ENCODE results near the gene SKA2. TPM values are rescaled to one million over a fixed set of nuclear protein-coding genes. Genes with fewer than 3 reads are reported as not detected.

Gene SKA2
- total and polyA plus RNA-seq, 9 of the 15 experiments (the other 6 are each of a cell fraction or from before 2014, with no cell fraction given) = 58.1 to 183 (median 133) TPM

- TF ChIP-seq ZBTB12 (CRISPR knock-in tag; IDR thresholded peaks at IDR 0.05) (no peak), FOS (IDR thresholded peaks at IDR 0.05; ENCODE audit: extremely low read depth, insufficient read length) (peak; percentile 98), TAF1 (IDR thresholded peaks at IDR 0.05; ENCODE audit: control insufficient read depth, extremely low read depth, insufficient read depth, low read length, severe bottlenecking) (peak; percentile 58), SAP30 (IDR thresholded peaks at IDR 0.05; ENCODE audit: borderline replicate concordance, insufficient read depth, low read depth, low read length, poor library complexity, severe bottlenecking) (peak; percentile 75), YY1 (IDR thresholded peaks at IDR 0.05; ENCODE audit: borderline replicate concordance in 1 of 3, control insufficient read depth in 1 of 3, extremely low read depth in 1 of 3, insufficient read depth in 3 of 3, insufficient read length in 1 of 3, insufficient replicate concordance in 2 of 3, low read depth in 1 of 3, low read length in 2 of 3) (peak; percentile 53 to 91 (median 84)), ASH1L (IDR thresholded peaks at IDR 0.05; ENCODE audit: borderline replicate concordance, low read depth, partially characterized antibody) (peak; percentile 99), NFYB (IDR thresholded peaks at IDR 0.05; ENCODE audit: extremely low read depth, insufficient read length) (peak; percentile 98), IRF1 (CRISPR knock-in tag; IDR thresholded peaks at IDR 0.05; ENCODE audit: borderline replicate concordance) (no peak), PHF8 (IDR thresholded peaks at IDR 0.05; ENCODE audit: borderline replicate concordance, low read length) (peak; percentile 71; the same call in 1 of the 2 replicates), TGIF2 (CRISPR knock-in tag; IDR thresholded peaks at IDR 0.05) (no peak), RCOR1 (IDR thresholded peaks at IDR 0.05; ENCODE audit: borderline replicate concordance in 1 of 2, low read depth in 2 of 2, low read length in 2 of 2) (0 out of 4 replicates have a peak, but pooled peaks of 1 of the 2 experiments have one; percentile 15), USF1 (CRISPR knock-in tag; IDR thresholded peaks at IDR 0.05) (no peak), ZFP1 (CRISPR knock-in tag; IDR thresholded peaks at IDR 0.05) (no peak), ZNF384 (IDR thresholded peaks at IDR 0.05; ENCODE audit: low read depth, low read length) (peak; percentile 91), FOSL1 (tag; conservative IDR thresholded peaks at IDR 0.05) (peak; percentile 64), RB1 (IDR thresholded peaks at IDR 0.05; ENCODE audit: low read depth) (peak; percentile 86), NEUROD1 (IDR thresholded peaks at IDR 0.05; ENCODE audit: borderline replicate concordance, low read depth, low read length, partially characterized antibody) (peak; percentile 98), KLF1 (tag; IDR thresholded peaks at IDR 0.05) (0 out of 2 replicates have a peak, but pooled peaks have one; percentile 44), PBX2 (CRISPR knock-in tag; IDR thresholded peaks at IDR 0.05; ENCODE audit: low read depth) (peak; percentile 87), PBX2 (tag; conservative IDR thresholded peaks at IDR 0.05; ENCODE audit: low read depth) (peak; percentile 95)
Observed at GRCh38 chr17:59154721-59155438, at the start of gene SKA2 (continued).

Data from K562 (cell line).